Neuronal stem cell (in vitro differentiated cells): ENCODE measurements around the gene TAS2R60.

Experiments used
- DNase-seq: peaks from one replicate; pipeline ENCODE4 v3.0.0-alpha.2; 2013; ENCODE audit warnings: low spot score
- H2AFZ ChIP-seq: one replicate; pipeline ENCODE4 v1.6.1; 2013; ENCODE audit warnings: mild to moderate bottlenecking, low read length, inconsistent platforms
- H2AK5ac ChIP-seq: 2 replicates; pipeline ENCODE4 v1.6.1; 2013; ENCODE audit warnings: low read depth, mild to moderate bottlenecking, inconsistent platforms, low read length, moderate library complexity, mixed read lengths
- H2BK120ac ChIP-seq: 2 replicates; pipeline ENCODE4 v1.6.1; 2013; ENCODE audit warnings: low read depth, mild to moderate bottlenecking, inconsistent platforms, low read length, moderate library complexity, mixed read lengths
- H2BK12ac ChIP-seq: one replicate; pipeline ENCODE4 v1.6.1; 2013; ENCODE audit warnings: low read length, inconsistent platforms
- H2BK15ac ChIP-seq: 2 replicates; pipeline ENCODE4 v1.6.1; 2013; ENCODE audit warnings: mild to moderate bottlenecking, low read length, inconsistent platforms, mixed read lengths
- H2BK5ac ChIP-seq: one replicate; pipeline ENCODE4 v1.6.1; 2013; ENCODE audit warnings: inconsistent platforms, mild to moderate bottlenecking, low read length, moderate library complexity
- H3K14ac ChIP-seq: one replicate; pipeline ENCODE4 v1.6.1; 2013; ENCODE audit warnings: low read length, inconsistent platforms
- H3K18ac ChIP-seq: 2 replicates; pipeline ENCODE4 v1.6.1; 2013; ENCODE audit warnings: low read length, inconsistent platforms
- H3K23ac ChIP-seq: 2 replicates; pipeline ENCODE4 v1.6.1; 2013; ENCODE audit warnings: low read depth, mild to moderate bottlenecking, mixed read lengths, low read length, inconsistent platforms; ENCODE audit not compliant: poor library complexity
- H3K27ac ChIP-seq: replicated peaks from 3 replicates; pipeline ENCODE4 v1.5.1; 2013; ENCODE audit warnings: low read length, inconsistent platforms
- H3K27me3 ChIP-seq, 3 experiments: 2 replicates each; pipeline ENCODE4 v1.6.1; 2013; ENCODE audit warnings: low read length in 3 of 3, mild to moderate bottlenecking in 2 of 3, inconsistent platforms in 1 of 3, low read depth in 1 of 3, mixed read lengths in 1 of 3, moderate library complexity in 1 of 3; ENCODE audit not compliant: control insufficient read depth in 3 of 3, insufficient read depth in 3 of 3
- H3K36me3 ChIP-seq, 2 donors: replicated peaks in 1 of 2; 2 replicates each; pipeline ENCODE4 v1.6.1; 2013; ENCODE audit warnings: low read length in 2 of 2; ENCODE audit not compliant: control insufficient read depth in 2 of 2, insufficient read depth in 2 of 2
- H3K4ac ChIP-seq: 2 replicates; pipeline ENCODE4 v1.6.1; 2013; ENCODE audit warnings: inconsistent platforms, mild to moderate bottlenecking, low read length, moderate library complexity
- H3K4me1 ChIP-seq, 2 donors: 1 replicate in 1 of 2; 2 replicates in 1 of 2; pipeline ENCODE4 v1.6.1; 2013; ENCODE audit warnings: low read length in 2 of 2, low read depth in 1 of 2; ENCODE audit not compliant: control insufficient read depth in 2 of 2, insufficient read depth in 1 of 2
- H3K4me2 ChIP-seq: one replicate; pipeline ENCODE4 v1.6.1; 2013; ENCODE audit warnings: mild to moderate bottlenecking, low read length, inconsistent platforms; ENCODE audit not compliant: insufficient read depth, poor library complexity, severe bottlenecking
- H3K4me3 ChIP-seq, 2 donors: 2 replicates each; pipeline ENCODE4 v1.5.1; 2013; ENCODE audit warnings: low read length in 2 of 2, mild to moderate bottlenecking in 2 of 2, inconsistent platforms in 1 of 2, moderate library complexity in 1 of 2
- H3K79me1 ChIP-seq: one replicate; pipeline ENCODE4 v1.6.1; 2013; ENCODE audit warnings: low read depth, mild to moderate bottlenecking, inconsistent platforms, low read length, moderate library complexity
- H3K9ac ChIP-seq: one replicate; pipeline ENCODE4 v1.6.1; 2013; ENCODE audit warnings: mild to moderate bottlenecking, low read depth, low read length, inconsistent platforms; ENCODE audit not compliant: poor library complexity
- H3K9me3 ChIP-seq, 2 donors: replicated peaks in 1 of 2; 2 replicates each; pipeline versions ENCODE3 to v1.6.1; 2013; ENCODE audit warnings: low read length in 2 of 2, mild to moderate bottlenecking in 2 of 2, inconsistent platforms in 1 of 2, low read depth in 1 of 2, mixed read lengths in 1 of 2, moderate library complexity in 1 of 2; ENCODE audit not compliant: control insufficient read depth in 2 of 2, insufficient read depth in 1 of 2
- H4K8ac ChIP-seq: one replicate; pipeline ENCODE4 v1.6.1; 2013; ENCODE audit warnings: low read depth, mild to moderate bottlenecking, inconsistent platforms, low read length, moderate library complexity
- H4K91ac ChIP-seq: one replicate; pipeline ENCODE4 v1.6.1; 2013; ENCODE audit warnings: low read length, low read depth, mild to moderate bottlenecking, inconsistent platforms; ENCODE audit not compliant: poor library complexity
- WGBS, 2 donors: extraction: QIAGEN DNeasy Blood & Tissue Kit; methylation state at CpG; one replicate each; pipeline ENCODE4 v1.1.7; 2013; ENCODE audit warnings: missing lambda C conversion rate in 2 of 2, mixed read lengths in 1 of 2; ENCODE audit not compliant: insufficient read length in 2 of 2, insufficient replicate concordance in 1 of 2; ENCODE audit errors: extremely low coverage in 2 of 2; 5-methylcytosine and 5-hydroxymethylcytosine counted together

TAS2R60 gene

DNA sequence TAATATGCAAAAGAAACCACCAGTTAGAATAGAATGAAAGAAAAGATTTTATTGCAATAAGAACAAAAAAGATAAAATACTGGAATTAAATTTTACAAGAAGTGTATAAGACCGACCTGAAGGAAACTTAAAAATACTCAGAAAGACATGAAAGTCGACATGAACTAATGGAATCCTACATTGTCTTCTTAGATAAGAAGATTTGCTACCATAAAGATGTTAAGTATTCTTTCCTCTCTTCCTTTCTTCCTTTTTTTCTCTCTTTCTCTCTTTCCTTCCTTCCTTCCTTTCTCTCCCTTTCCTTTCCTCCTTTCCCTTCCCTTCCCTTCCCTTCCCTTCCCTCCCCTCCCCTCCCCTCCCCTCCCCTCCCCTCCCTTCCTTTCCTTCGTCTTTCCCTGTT is 6.5 kb downstream of the TAS2R60 start:
- H2BK12ac ChIP-seq, result no peak overlapping the region
- WGBS, 2 donors, result no CpG with 5 or more reads among the region's 3 CpGs

DNA sequence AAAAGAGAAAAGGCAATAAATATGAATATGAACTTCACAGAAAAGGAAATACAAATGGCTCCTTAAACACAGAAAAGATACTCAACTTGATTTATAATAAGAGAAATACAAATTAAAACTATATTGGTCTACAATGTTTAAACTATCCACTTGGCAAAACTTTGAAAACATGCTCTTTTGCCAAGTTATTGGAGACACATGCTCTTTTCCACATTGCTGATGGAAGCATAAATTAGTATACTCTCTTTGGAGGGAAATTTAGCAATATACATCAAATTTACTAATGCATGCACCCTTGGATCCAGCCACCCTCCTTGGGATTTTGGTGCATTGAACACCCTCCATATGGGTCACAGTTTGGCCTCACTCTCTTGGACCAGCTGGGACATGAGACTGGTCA is 7.9 kb downstream of the TAS2R60 start:
- Histone ChIP-seq H3K4ac (no peak overlapping the region), H3K27me3 (no peaks in the 10 kb centered on the region), H3K18ac (no peak overlapping the region), H3K9me3 (no peaks in the 10 kb centered on the region), H2BK12ac (no peak overlapping the region), H2BK5ac (no peak overlapping the region), H3K27ac (no peak overlapping the region), H3K36me3 (no peaks in the 10 kb centered on the region), H2BK15ac (no peak overlapping the region), H2BK120ac (no peak overlapping the region), H4K8ac (no peak overlapping the region), H3K4me2 (no peak overlapping the region), H3K4me3 (no peak overlapping the region), H4K91ac (no peak overlapping the region), H3K4me1 (peaks cover 3 to 7% of the 10 kb centered on the region in 2 donors), H3K9ac (no peak overlapping the region), H3K23ac (no peak overlapping the region), H2AFZ (no peak overlapping the region), H3K79me1 (no peaks in the 10 kb centered on the region), H3K14ac (no peak overlapping the region), H2AK5ac (no peak overlapping the region)
- no peak for DNase-seq

More for the DNA sequence above, 6.5 kb downstream of the TAS2R60 start:
- Histone ChIP-seq H3K36me3 (no peaks in the 10 kb centered on the region), H3K4me1 (peaks cover 3 to 11% of the 10 kb centered on the region in 2 donors), H4K8ac (no peak overlapping the region), H4K91ac (no peak overlapping the region), H2AFZ (no peak overlapping the region), H3K9ac (no peak overlapping the region), H3K14ac (no peak overlapping the region), H3K9me3 (no peaks in the 10 kb centered on the region), H3K4me2 (no peak overlapping the region), H2BK15ac (no peak overlapping the region), H3K27me3 (peaks cover 0 to 2% (median 0%) of the 10 kb centered on the region in 3 experiments), H3K4ac (no peak overlapping the region), H2AK5ac (no peak overlapping the region), H2BK5ac (no peak overlapping the region), H2BK120ac (no peak overlapping the region), H3K23ac (no peak overlapping the region), H3K79me1 (no peaks in the 10 kb centered on the region), H3K18ac (no peak overlapping the region), H3K4me3 (no peak overlapping the region), H3K27ac (no peak overlapping the region)
- no peak for DNase-seq

GRCh38 chr7:143451746-143452145 is 8.5 kb downstream of the TAS2R60 start:
- Histone ChIP-seq H2BK120ac (no peak overlapping the region), H4K91ac (no peak overlapping the region), H3K4me2 (no peak overlapping the region), H3K9ac (no peak overlapping the region), H2BK15ac (no peak overlapping the region), H3K9me3 (no peaks in the 10 kb centered on the region), H2AK5ac (no peak overlapping the region), H4K8ac (no peak overlapping the region), H3K79me1 (no peaks in the 10 kb centered on the region), H2BK12ac (no peak overlapping the region), H3K27me3 (no peaks in the 10 kb centered on the region), H3K4me1 (peaks cover 3 to 7% of the 10 kb centered on the region in 2 donors), H3K18ac (no peak overlapping the region), H3K14ac (no peak overlapping the region), H2BK5ac (no peak overlapping the region), H2AFZ (no peak overlapping the region), H3K27ac (no peak overlapping the region), H3K4me3 (no peak overlapping the region), H3K36me3 (no peaks in the 10 kb centered on the region), H3K23ac (no peak overlapping the region), H3K4ac (no peak overlapping the region)
- WGBS, 2 donors, result no CpG with 5 or more reads among the region's 1 CpG
- no peak for DNase-seq

DNA sequence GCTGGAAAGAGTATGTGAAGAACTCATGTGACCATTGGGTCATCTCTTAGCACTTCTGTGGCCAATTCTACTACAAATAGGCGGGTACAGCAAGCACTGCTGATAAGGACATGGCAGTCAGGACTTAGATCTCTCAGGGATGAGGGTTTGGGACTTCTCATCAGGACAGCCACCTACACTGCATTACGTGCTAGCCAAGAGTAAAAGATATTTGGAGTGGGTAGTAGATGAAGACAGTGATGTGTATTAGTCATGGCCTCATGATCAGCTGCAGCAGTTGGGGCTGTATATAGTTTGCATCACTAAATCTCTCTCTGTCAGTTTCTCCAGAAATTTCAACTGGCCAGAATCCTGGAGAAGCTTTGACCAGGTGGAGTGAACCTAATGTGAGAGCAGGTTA is 9.2 kb downstream of the TAS2R60 start:
- no peak overlapping the region for H3K27ac ChIP-seq
- no peak overlapping the region for H3K14ac ChIP-seq
- no peak overlapping the region for H2AFZ ChIP-seq
- no peak overlapping the region for H3K9ac ChIP-seq
- H3K4ac ChIP-seq, result no peak overlapping the region
- no peak overlapping the region for H4K8ac ChIP-seq
- H2AK5ac ChIP-seq, result no peak overlapping the region
- no peak overlapping the region for H4K91ac ChIP-seq
- DNase-seq, result no peak
- H2BK15ac ChIP-seq, result no peak overlapping the region
- H3K4me2 ChIP-seq, result no peak overlapping the region
- no peak overlapping the region for H3K4me3 ChIP-seq
- H3K23ac ChIP-seq, result no peak overlapping the region
- H2BK12ac ChIP-seq, result no peak overlapping the region
- no peak overlapping the region for H3K18ac ChIP-seq
- H3K9me3 ChIP-seq, result no peaks in the 10 kb centered on the region
- H3K27me3 ChIP-seq, result no peaks in the 10 kb centered on the region
- H2BK5ac ChIP-seq, result no peak overlapping the region
- no peak overlapping the region for H2BK120ac ChIP-seq
- no peaks in the 10 kb centered on the region for H3K36me3 ChIP-seq
- peaks cover 2 to 3% of the 10 kb centered on the region in 2 donors for H3K4me1 ChIP-seq
- H3K79me1 ChIP-seq, result no peaks in the 10 kb centered on the region
- no CpG with 5 or more reads among the region's 2 CpGs for WGBS, 2 donors
